ENCODE data around the gene SS18L1.

The SS18L1 gene

GRCh38 chr20:62190639-62191411 lies 47.3 kb downstream of the SS18L1 start:
- ChIA-PET POLR2A (no interaction called here), CTCF (interaction anchor here (1.7 kb wide), 1 partner anchor 179 kb away, joined by 3 read pairs; no protein-coding TSS in a partner anchor)
- no peak for DNase-seq (ENCODE audit: extremely low spot score)
- no peak for TF ChIP-seq CTCF (IDR thresholded peaks at IDR 0.05; ENCODE audit: control extremely low read depth, extremely low read depth, low read depth, missing control alignments)

GRCh38 chr20:62191781-62192559 lies 48.4 kb downstream of the SS18L1 start:
- DNase-seq (ENCODE audit: extremely low spot score): no peak
- TF ChIP-seq CTCF (IDR thresholded peaks at IDR 0.05; ENCODE audit: control extremely low read depth, extremely low read depth, low read depth, missing control alignments): no peak
- ChIA-PET POLR2A (no interaction called here), CTCF (interaction anchor here (1.7 kb wide), 1 partner anchor 181 kb away, joined by 3 read pairs; no protein-coding TSS in a partner anchor)

- no peak for TF ChIP-seq CTCF (IDR thresholded peaks at IDR 0.05; ENCODE audit: control extremely low read depth, extremely low read depth, low read depth, missing control alignments)
- ChIA-PET POLR2A (no interaction called here), CTCF (no interaction called here)
- DNase-seq (ENCODE audit: extremely low spot score): no peak
These were observed 49.1 kb downstream of the SS18L1 start for GRCh38 chr20:62192635-62193034.

- POLR2A ChIA-PET: no interaction called here
- CTCF ChIA-PET: no interaction called here
These were observed 49.8 kb downstream of the SS18L1 start for GRCh38 chr20:62193079-62194025.

GRCh38 chr20:62195075-62195405 lies 51.5 kb downstream of the SS18L1 start:
- POLR2A ChIA-PET: no interaction called here
- TF ChIP-seq CTCF (IDR thresholded peaks at IDR 0.05; ENCODE audit: control extremely low read depth, extremely low read depth, low read depth, missing control alignments): no peak
- CTCF ChIA-PET: no interaction called here
- DNase-seq (ENCODE audit: extremely low spot score): no peak

More at GRCh38 chr20:62193079-62194025, 49.8 kb downstream of the SS18L1 start:
- TF ChIP-seq CTCF (IDR thresholded peaks at IDR 0.05; ENCODE audit: control extremely low read depth, extremely low read depth, low read depth, missing control alignments): no peak
- DNase-seq (ENCODE audit: extremely low spot score): no peak

- ChIA-PET POLR2A (no interaction called here), CTCF (no interaction called here)
- no peak for TF ChIP-seq CTCF (IDR thresholded peaks at IDR 0.05; ENCODE audit: control extremely low read depth, extremely low read depth, low read depth, missing control alignments)
- no peak for DNase-seq (ENCODE audit: extremely low spot score)
These were observed 52.2 kb downstream of the SS18L1 start for GRCh38 chr20:62195736-62196135.

All from GM10248 (cell line).